ENCODE measurements around the gene DPM1.
"Not testable (repeated sequence)": the region's sequence is repeated elsewhere in the genome, so short reads cannot be mapped to it uniquely, and the experiment has no call there.

DPM1 gene

GRCh38 chr20:50978533-50978932 lies 20.2 kb upstream of the DPM1 start:
- DNase-seq: not testable (repeated sequence)

DNA sequence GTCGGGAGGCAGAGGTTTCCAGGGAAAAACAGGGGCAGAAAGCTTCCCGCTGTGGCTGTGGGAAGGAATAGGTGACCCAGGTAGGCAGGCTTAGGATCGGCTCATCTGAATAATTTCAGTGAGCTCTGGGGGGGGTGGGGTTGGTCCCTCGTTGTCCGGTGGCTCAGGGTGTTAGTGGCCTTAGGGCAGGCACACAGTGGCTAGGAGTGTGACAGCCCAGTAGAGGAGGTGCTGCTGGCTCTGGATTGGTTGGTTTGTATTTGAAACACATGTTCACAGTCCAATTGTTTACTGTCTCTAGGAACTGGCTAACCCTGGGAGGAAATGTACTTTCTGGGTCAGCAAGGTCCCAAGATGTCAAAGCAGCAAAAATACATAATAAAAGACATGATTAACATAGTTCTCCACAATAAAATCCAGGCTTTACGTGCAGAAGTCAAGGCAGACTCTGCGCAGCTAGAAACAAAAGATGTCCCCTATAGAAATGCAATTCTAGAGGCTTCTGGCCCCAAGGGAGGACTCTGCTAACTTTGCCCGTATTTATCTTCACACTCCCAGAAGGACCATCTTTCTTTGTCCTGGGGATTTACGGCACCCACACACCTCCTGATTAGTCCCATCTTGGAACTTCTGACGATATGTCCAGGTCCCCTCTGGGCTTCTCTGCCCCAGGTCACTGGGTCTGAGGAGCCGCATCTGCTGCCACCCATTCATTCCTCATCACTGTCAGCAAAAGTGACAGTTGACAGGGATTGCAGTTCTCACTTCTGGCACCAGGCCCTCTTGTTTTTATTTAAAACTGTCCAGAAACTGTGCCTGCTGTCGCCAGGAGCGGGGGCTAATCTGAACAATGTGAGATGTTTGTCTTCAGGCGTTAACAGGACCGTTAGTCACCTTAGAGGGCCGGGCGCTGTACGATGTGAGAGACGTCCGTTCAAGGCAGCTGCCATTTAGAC lies 19.0 kb upstream of the DPM1 start:
- no peak for DNase-seq

- peak in 1 of 2 experiments; percentile 35 for DNase-seq
These were observed 17.5 kb upstream of the DPM1 start for GRCh38 chr20:50975701-50976330.

- no peak for DNase-seq
These were observed 11.6 kb upstream of the DPM1 start for GRCh38 chr20:50969912-50970311.

- DNase-seq: no peak
These were observed 11.1 kb upstream of the DPM1 start for GRCh38 chr20:50969435-50969834.

- DNase-seq: no peak
These were observed 10.0 kb upstream of the DPM1 start for GRCh38 chr20:50968289-50968688.

- DNase-seq: peak in 1 of 2 experiments; percentile 22
These were observed 9.3 kb upstream of the DPM1 start for GRCh38 chr20:50967586-50967985.

- DNase-seq: no peak
These were observed 1.3 kb upstream of the DPM1 start for GRCh38 chr20:50959543-50960126.

- peak; percentile 94 to 95 for DNase-seq
These were observed 547 bp upstream of the DPM1 start, which contains the start of gene MOCS3 for GRCh38 chr20:50958615-50959542. MOCS3 (plus strand) TSS chr20:50958818; CDS start chr20:50958843, 25 bp downstream.

DNA sequence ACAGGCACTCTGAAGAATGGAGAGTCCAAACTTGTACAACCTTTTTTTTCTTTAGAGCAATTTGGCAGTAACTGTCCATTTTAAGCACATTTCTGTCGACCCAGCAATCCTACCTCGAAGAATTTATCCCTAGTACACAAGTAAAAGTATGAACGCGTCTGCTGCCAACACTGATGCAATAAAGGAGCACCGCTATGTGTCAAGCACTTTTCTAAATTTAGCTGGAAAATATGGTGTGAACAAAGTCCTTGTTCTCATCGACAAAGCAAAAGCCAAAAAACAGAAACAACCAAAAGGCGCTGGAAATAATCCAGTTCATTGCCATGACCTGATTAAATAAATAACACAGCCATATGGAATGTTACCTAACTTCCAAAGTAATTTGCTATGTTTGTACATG lies 1.1 kb downstream of the DPM1 start:
- DNase-seq: no peak

GRCh38 chr20:50953821-50954220 lies 4.5 kb downstream of the DPM1 start:
- no peak for DNase-seq

DNA sequence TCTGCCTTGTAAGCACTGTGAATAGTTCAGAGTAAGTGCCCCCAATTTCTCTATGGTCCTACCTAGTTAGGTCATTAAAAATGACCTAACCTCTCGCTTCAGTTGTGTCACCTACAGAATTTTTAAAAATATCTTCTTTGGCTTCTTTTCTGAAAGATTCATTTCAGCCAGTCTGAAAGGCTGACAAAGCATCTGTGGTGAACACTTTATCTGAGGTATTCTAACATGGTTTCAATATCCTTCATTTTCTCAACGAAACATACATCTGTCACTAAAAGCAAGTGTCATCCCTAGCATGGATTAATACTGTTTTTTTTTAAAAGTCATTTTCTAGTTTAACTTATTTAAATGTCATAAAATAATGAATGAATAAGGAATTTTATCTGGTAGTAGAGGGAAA lies 5.1 kb downstream of the DPM1 start:
- no peak for DNase-seq

DNA sequence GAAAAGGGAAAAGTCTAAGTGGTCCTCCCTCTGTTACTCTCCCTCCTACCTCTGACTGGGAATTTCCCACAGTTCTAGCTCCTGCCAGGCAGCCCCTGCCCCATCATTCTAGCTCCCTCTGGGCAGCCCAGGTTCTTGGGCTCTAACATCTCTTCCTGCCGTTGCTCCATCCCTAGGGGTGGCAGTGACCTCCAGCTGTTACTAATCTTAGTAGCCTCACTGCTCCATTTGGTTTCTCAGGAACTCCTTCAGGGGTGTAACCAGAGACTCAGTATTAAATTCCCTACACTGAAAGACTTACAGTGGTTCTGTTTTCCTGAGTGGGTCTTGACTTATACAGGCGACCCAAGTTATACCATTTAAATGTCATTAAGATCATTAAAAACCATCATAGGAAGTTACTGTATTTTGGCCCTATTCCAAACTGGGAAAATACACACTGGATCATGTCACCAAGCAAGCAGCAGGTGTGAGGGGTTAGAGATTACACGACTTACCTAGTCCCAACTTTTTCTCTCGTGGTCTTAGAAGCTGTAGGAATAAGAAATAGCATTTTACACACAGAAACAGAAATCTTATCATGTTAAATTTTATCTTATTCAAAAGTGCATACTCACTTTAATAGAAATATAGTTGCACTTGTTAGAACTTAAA lies 10.1 kb downstream of the DPM1 start:
- no peak for DNase-seq

GRCh38 chr20:50943069-50943468 lies 15.3 kb downstream of the DPM1 start:
- DNase-seq: no peak

DNA sequence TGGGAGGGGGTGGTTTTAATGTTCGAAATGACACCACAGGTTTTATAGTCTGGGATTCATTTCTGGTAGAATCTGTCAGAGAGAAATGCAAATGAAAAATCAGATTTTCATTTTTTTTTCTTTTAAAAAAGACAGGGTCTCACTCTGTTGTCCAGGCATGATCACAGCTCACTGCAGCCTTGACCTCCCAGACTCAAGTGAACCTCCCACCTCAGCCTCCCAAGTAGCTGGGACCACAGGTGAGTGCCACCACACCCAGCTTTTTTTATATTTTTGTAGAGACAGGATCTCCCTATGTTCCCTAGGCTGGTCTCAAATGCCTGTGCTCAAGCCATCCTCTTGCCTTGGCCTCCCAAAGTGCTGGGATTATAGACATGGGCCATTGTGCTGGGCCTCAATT lies 24.7 kb downstream of the DPM1 start:
- no peak for DNase-seq

- DNase-seq: no peak
These were observed 25.5 kb downstream of the DPM1 start for GRCh38 chr20:50932691-50933280.

GRCh38 chr20:50932016-50932485 lies 26.3 kb downstream of the DPM1 start:
- DNase-seq: no peak

DNA sequence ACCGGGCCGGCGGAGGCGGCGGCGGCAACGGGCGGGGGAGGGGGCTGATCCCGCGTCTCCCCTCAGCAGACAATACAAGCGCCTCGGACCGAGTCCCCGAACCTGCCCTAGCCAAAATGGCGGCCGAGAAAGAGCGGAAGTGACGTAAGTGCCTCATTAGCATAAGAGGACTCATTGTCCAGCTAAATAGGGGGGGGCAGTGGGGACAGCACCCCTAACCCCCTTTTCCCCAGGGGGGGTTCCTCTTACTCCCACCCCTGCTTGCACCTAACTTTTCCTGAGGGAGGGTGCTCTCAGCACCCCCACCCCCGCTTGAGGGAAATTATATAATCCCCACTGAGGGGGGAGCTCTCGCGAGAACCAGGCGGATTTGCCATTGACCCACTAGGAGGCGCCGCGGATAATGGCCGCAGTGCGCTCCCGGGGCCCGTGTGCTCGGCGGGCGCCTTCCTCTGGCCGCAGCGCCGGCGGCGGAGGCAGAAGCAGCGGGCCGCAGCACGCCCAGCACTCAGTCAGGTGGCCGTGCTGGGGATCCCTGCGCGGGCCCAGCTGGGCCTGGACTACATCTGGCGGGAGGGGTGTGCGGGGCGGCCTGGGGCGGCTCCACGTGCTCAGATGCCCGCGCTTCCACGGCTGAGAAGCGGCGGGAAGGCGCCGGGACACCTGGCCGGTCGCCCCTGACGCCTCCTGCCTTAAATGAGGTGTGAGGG lies 26.9 kb downstream of the DPM1 start, which contains the start of gene ADNP:
TSS of gene ADNP (minus strand) at position 132 of the 710 bp plus-strand sequence. CDS start 27,441 bp downstream, outside the sequence.
- peak; percentile 93 to 96 for DNase-seq

- no peak for DNase-seq
These were observed 27.4 kb downstream of the DPM1 start for GRCh38 chr20:50930976-50931305.

- peak in 1 of 2 experiments; percentile 30 for DNase-seq
These were observed 28.0 kb downstream of the DPM1 start for GRCh38 chr20:50930139-50930975.

Data from NCI-H446 (cell line).